HT-29 (cell line): ENCODE measurements around the gene MYO3B. TPM values are rescaled to one million over a fixed set of nuclear protein-coding genes. Genes with fewer than 3 reads are reported as not detected.
A peak's percentile ranks its signal among the peaks of the same experiment; 100 is the strongest.

Experiments used
- DNase-seq: peaks from one replicate; pipeline ENCODE4 v3.0.0-alpha.2; 2015; ENCODE audit warnings: low spot score
- total RNA-seq: library from RNA; depleted of rRNA; stranded (reverse); fragments of >200 nt; shearing (Covaris generic); gene quantifications from 2 replicates; pipeline ENCODE4 v1.2.3, GENCODE V29; 2014

MYO3B gene
- total RNA-seq, 1 experiment from 2014 or later, result not detected

DNA sequence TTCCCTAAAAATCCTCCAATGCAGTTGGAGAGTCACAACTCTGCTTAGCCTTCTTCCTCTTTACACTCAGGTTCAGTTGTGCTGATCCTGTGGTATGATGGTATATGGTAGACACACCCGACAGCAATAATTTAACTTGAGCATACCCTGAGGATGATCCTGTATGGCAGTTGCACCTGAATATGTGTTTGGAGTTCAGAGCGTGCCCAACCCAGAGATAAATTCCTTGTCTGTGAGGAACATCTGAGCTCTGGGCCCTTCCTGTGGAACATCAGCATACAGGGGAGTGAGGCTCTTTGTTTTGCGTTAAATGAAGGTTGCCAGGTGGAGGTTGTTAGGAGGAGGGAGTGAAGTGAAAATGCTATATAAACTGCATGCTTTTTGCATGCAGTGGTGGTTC lies 187.7 kb downstream of the MYO3B start:
- DNase-seq, result no peak

DNA sequence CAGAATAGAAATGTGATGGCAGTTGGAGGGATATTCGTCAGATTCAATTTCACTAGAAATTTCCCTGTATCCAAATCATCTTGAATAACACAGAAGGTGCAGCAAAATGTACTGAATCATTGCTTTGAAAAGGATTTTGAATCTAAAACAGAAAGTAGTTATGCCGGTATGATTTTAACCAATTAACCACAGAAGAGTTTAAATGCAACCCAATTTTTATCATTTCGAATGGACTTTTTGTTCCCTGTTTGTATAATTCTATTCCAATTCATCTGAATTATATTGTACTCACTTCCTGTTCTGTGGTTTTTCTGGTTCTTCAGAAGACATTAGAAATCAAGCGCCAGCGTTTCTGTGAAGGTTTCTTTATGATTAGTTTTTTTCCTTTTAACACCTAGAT lies 190.4 kb downstream of the MYO3B start:
- DNase-seq, result no peak

DNA sequence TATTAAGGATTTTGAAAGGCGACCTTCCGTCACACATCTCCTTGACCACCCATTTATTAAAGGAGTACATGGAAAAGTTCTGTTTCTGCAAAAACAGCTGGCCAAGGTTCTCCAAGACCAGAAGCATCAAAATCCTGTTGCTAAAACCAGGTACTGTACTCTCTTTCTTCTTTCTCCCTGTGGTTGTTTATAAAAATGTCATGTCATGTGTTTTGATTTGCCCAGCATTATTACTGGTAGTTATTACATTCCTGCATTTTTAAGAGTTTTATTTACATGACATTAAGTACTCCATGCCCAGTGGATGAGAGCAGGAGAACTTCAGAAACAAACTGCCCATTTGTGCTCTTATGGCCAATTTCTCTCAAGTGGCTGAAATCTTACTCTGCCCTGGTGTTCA lies 191.3 kb downstream of the MYO3B start:
- DNase-seq, result no peak

DNA sequence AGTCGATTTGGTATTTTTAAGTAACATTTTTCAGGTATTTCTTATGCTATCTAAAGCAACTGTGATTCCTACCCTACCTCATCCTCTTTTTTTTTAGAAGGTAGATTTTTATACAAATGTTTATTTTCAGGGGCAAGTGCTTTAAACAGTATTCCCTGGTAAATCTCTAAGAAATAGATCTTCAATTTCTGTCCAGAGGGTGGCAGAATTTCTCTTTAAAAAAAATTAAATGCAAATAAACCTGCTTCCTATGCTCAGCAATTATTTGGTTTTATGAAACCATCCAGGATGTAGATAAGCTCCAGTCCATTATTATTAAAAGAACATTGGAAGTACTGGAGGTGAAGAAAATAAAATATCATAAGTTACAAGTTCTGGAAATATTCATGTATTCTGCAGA lies 191.9 kb downstream of the MYO3B start:
- peak; percentile 73 for DNase-seq

DNA sequence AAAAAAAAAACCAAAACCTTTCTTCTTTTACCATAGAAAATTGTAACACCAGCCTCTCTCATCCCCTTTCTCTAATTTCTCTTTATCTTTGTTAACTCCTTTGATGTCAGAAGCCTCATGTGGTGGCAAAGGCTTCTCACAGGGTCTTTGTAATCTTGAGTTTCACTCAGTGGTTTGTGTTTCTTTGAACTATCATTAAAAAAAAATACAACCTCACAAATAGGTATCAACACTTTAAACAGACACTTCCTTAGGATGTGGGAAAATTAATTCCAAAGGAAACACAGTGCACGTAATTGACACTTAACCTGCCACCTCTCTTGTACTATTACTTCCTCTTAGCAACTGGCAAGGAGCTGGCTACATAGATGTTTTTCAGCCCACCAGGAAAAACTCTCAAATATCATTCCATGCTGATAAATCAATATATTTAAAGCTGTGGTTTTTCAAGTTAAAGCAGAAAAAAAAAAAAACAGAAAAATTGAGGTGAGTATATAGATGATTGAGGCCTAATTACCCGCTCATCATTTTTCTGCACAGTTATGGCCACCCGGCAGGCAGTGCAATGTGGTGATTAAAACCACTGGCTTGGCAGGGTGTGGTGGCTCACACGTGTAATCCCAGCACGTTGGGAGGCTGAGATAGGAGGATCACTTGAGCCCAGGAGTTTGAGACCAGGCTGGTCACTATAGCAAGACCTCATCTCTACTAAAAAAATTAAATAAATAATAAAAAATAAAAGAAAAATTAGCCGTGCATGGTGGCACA lies 193.5 kb downstream of the MYO3B start:
- no peak for DNase-seq

DNA sequence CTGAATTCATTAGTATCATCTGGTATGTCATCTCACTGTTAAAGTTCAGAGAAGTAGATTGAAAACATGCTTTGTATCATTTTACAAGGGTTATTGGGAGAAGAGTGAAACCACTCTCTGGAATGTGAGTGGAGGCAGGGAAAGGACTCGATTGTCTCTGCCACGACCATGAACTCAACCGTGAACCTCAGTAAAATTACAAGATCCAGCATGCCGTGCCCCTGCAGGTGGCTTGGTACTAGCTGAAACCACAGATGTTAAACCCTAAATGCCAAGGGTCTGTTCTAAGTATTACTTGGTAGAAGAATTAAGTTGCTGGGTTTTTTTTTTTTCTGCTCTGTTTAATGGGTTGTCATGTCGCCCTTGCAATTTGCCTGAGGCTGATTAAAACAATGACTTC lies 197.2 kb downstream of the MYO3B start:
- no peak for DNase-seq

DNA sequence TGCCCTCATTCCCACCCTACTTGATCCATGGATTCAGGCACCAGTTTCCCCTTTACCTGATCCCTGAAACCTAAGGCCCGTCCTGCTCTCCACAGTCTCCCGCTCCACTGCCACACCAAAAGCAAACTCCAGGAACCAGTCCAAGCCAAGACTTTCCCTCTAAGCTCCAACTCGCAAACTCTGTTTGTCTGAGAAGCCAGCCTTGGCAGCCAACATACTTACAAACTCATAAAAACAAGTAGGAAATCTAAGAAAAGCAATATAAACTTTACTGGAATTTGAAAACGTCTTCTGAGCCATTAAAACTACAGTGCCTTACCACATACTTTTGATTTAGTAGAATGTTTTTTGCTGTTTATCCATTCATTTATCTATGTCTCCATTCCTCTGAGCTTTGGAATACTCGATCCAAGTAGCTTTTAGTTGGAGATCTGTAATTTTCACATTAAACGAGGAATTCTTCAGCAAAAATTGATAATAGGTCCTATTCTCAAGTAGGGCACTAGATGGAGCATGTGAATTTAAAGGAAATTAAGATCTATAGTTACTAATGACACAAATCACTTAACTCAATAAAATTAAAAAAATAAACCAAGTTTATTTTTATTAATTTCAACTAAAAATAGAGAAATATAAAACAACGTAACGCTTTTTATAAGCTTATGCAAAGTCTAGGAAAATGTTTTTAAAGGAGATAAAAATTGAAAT lies 199.7 kb downstream of the MYO3B start:
- no peak for DNase-seq

DNA sequence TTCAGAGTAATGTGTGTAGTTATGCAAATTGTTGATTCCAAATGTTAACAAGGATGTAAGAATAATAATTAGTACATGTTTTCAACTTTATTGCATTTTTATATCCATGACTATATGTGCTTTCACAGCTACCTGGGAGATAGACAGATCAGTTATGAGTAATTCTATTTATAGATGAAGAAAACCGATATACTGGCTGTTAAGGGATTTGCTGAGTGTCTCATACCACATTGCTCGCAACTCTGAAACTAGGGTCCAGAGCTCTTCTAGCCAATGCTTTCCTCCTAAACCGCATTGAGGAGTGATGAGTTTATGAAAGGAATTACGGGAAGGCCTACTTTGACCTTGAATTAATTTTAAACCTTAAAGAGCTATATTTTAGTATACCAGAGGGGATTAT lies 202.3 kb downstream of the MYO3B start:
- no peak for DNase-seq

DNA sequence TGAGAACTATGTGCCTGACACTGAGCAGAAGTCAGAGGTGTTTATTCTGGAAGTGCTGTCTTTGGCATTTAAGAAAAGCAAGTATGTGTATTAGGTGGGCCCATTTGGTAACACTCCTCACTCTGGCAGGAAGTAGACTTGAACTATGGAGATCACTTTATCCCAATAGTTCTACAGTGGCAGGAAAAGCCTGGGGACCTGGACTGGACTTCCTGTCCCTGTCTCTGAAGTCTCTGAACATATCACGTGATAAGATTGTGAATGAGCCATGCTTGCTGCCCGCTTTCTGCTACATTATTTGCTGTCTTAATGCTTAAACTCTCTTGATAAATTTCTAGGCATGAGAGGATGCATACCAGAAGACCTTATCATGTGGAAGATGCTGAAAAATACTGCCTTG lies 203.7 kb downstream of the MYO3B start:
- DNase-seq, result no peak

DNA sequence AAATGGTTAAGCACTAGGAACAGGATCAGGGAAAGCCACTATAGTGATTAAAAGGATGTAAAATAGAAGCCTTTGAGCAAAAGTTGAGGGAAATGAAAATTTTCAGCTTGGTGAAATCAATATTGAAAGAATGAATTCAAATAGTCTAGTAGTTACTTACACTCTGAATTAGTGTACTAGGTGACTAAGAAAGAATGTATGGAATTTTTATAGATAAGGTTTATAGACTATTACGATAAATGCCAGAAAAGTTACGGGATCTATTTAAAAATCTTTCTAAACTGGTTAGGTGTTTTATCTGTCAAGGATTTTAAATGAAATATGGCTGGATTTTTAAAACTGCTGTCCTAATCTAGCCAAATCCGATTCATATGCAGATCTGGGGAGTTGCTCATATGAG lies 208.6 kb downstream of the MYO3B start:
- no peak for DNase-seq

DNA sequence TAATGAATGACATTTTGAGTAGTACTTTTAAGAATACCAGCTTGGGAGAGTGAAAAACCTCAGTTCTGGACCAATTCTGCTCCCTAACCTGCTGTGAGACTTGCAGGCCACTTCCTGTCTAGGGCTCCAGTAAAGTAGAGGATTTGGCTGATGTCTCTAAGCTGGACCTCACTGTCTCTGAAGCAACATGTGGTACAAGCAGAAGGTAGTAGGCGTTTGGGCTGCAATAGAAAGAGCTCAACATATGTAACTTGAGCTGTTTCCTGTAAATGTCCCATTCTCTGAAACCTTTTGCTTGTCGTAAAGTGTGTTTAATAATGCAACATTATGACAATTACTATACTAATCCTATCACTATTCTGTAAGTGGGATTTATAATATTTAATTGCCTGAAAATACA lies 213.1 kb downstream of the MYO3B start:
- DNase-seq, result no peak

DNA sequence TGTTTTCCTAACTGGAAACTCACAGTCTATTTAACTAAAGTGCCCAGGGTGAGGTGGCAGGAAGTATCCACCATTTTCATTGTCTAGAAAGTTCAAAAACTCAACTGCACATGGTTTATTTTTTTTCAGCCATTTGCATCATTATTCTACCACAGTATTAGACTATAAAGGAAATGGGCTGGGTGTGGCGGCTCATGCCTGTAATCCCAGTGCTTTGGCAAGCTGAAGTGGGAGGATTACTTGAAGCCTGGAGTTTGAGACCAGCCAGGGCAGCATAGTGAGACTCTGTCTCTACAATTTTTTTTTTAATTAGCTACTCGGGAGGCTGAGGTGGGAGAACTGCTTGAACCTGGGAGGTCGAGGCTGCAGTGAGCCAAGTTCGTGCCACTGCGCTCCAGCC lies 213.8 kb downstream of the MYO3B start:
- no peak for DNase-seq

DNA sequence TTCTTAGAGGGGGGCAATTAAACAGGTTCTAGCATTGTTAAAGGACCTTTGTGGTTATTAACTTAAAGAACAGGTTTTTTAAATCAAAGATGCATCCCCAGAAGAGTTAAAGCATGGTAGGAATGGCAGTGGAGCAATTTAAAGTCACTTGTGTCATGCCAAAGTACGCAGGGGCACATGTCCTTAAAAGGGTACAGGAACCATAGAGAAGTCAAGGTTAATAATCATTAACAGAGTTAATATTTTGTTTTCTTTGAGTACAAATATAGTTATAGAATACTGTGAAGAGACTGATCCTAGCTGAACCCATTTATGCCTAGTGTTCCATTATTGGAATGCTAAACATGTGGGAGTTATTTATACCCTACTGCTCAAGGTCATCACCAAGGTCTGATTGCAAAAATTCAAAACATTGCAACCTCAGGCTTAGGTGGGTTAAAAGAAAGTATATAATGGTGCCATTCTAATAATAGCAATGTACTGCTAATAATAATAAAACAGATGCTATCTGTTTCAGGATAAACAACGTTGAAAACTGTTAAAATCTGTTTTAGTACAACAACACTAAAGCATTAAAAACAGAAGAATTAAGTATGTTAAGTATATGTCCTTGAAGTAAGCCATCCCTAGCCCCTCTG lies 216.0 kb downstream of the MYO3B start:
- no peak for DNase-seq

DNA sequence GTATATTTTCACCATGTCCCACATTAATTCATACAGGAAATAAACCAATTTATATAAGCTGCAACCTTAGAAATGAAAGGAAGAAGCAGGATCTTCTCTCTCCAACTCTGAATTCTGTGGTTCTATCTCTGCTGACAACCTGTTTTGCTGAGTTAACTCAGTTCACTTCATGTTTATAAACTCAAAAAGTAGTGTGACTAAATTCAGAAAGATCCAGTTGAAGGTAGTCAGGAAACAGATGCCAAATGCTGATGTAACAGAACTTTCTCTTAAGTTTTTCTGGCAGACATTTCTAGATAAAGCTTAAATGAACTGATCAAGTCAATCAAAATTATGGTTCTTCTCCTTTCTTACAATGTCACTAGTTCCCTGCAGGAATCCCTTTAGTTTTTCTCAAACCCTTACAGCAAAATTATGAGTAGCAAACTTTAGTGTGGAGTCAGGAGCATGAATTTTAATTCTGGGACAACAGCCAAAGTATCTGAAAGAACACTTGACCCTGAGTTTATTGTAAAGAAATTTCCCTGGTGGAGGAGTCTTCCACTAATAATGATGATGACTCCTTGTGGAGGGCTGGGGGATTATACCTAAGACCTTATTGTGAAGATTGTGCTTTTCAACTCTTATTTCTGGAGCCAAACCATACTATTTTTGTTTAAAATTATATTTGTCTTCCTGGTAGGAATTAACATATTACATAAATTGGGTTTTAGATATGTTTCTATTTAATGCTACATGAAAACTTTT lies 216.9 kb downstream of the MYO3B start:
- DNase-seq, result no peak

DNA sequence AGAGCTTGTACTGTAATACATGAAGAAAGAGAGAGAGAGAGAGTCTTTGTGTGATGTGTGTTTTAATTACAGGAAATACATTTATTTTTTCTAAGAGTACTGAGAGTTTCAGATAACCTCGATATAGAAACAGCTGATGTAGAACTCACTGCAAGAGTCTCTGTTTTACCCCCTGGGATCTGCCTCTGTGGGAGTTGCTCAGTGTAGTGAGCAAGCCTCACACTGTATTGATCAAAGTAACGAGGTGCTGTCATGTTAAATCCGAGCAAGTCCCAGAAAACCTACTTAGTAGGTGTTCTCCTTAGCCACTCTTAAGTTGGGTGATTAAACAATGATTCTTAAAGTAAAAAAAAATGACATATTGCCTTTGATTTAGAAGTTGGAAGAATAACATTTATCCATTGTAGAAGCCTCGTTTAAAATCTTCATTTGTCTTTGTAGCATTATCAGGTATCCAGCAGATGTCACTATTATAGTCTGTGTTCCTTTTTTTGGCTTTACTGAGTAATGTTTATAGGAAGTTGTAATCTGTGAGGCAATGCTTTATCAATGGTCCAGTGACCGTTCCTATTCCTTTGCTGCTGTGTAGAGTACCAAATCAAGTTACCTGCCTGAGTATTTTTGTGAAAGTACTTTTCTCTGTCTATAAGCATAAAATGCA lies 219.0 kb downstream of the MYO3B start:
- DNase-seq, result peak; percentile 59

DNA sequence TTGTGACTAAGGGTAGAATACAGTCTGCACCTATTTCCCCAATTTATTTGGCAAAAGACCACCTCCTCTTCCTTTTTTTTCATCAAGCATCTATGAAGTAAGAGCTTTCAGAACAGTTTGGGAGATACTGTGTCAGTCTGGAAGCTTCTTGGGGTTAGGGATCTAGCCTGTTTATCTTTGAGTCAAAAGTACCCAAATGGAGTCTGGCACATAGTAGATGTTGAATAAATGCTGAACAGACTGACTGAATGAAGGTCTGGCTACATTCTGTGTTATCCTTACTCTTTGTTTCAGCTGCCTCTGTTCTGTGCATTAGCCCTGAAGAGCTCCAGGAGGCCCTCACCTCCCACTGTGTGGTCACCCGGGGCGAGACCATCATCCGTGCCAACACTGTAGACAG lies 223.2 kb downstream of the MYO3B start:
- DNase-seq, result no peak

DNA sequence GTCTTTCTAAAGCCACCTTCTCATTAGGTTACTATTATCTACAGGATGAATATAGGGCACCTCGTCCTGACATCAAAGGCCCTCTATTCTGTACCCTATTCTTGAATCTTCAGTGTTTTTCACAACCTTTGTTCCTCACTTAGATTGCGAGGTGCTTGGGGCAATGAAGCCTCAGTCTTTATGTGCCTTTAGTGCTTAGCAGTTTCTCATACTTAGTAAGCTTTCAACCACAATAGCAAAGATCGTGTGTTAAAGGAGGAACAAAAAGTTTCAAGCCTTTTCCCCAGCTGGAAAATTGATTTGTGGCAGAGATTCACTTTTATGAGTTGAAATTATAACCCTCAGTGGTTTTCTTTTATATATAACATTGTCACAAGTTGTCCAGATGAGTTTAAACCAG lies 226.9 kb downstream of the MYO3B start:
- no peak for DNase-seq

DNA sequence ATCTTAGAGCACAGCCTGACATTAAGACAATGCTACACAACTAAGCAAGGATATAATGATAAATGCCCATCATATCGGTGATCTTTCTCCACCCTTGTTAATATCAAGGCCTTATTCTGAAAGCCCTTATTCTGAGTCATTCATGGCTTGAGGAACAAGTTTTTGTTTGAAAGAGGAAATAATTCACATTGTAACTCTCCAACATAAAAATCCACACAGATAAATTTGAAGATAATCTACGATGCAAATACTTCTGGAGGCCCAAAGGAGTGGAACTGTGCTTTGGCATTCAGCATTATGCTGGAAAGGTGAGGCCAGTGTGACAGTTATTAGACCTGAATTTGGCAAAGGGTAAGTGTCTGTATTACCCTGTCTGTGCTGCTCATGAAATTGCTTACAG lies 227.4 kb downstream of the MYO3B start:
- no peak for DNase-seq

DNA sequence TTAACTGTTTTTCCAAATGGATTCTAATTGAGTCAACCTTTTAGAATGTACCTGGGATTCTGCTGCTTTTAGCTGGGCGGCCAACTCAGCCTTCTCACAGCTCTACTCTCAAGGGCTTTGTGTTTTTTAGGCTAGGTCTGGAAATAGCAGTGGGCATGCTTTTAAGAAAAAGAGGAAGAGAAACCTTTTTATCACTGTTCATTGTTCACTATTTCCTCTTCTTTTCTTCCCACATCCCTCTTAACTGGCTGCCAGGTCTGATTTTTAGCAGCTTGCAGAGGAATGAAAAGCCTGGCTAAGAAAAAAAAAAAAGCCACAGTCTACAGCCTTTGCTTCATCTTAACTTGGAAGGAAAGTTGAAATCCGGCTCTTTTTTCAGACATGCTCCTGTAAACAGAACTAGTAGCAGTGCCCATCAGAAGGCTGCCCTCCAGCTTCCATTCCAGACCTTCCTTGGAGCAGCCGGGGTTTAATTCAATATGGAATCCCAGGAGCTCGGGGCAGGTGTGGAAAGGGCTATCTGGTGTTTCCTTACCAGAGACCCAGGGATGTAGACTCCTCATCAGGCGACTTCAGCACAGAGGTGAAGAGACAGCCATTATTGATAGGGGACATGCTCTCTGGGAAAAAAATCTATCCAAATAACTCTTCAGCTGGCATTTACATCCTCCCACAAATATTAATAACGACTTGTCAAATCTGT lies 230.7 kb downstream of the MYO3B start:
- DNase-seq, result no peak

DNA sequence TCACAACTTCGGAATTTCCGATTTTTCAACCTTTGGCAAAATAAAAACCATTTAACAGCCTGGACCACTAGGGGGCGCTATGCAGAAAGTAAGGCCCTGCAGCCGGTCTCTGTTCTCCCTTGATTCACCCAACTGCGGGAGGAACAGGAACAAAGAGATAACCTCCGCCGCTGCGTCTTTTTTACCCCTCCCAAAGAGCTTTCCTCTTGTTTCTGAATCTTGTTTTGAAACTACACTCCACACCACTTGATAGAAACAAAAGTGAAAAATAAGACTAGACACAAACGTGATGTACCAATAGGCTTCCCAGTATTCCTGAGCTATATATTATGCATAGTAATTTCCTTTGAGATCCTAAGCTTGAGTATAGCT lies 231.2 kb downstream of the MYO3B start:
- peak; percentile 82 for DNase-seq

DNA sequence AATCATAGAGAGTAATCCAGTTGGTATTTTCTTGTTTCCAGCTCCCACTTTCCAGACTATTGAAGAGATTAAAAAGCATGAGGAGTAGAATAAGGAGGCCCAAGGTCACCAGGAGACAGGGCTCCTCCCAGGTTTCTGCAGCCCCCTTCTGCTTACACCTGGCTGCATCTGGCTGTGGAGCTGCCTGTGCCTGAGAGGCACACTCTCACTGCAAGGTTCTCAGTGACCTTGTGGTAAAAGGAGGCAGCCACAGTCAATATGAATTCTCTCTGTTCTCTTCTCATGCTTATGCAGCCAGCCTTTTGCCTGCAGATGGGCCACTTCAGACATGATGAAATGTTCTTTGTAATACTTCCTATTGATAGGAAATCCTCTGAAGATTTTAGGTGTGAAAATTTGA lies 233.7 kb downstream of the MYO3B start:
- DNase-seq, result no peak
